GM10266 (cell line): ENCODE results near the gene TSPAN9.

Experiments
- DNase-seq: peaks from one replicate; pipeline ENCODE4 v3.0.0; 2012; ENCODE audit errors: extremely low spot score
- TF ChIP-seq, protein P1 (sequence below): IDR thresholded peaks from 2 replicates; pipeline ENCODE4 v1.5.1; 2012; ENCODE audit warnings: mild to moderate bottlenecking, low read depth; ENCODE audit not compliant: control insufficient read depth, insufficient read depth; ENCODE audit errors: missing control alignments

The TSPAN9 gene

DNA sequence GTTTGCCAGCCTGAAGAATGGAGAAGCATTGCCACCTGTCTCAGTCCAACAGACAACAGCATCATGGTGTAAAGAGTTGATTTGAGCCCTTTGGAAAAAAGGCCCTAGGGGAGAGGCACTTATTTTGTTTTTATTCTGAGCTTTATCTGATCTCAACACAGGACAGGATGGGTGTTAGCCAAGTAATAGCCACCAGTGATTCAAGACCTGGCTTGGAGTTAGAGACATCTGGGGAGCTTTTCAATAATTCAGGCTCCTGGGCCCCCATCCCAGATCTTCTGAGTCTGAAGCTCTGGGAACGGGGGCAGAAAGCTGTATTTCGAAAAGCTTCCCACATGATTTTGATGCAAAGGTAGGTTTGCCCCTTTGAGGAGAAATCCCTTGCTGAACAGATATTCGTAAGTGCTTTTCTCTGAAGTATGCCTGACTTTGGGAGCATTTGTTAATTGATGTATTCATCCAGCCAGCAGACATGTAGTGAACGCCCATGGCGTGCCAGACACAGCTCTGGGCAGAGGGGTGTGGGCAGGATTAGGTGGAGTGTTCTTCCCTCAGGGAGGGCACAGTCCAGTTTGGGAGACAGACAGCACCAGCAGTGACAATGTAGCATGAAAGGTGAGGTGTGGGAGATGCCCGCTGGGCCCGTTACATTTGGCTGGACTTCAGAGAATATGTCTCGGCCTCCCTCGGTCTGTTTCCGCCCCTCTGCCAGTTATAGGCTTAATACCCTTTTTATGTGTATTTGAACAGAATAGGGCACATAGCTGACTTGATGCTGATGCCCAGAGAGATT lies 72.5 kb downstream of the TSPAN9 start:
- no peak for DNase-seq
- TF ChIP-seq, protein P1, sequence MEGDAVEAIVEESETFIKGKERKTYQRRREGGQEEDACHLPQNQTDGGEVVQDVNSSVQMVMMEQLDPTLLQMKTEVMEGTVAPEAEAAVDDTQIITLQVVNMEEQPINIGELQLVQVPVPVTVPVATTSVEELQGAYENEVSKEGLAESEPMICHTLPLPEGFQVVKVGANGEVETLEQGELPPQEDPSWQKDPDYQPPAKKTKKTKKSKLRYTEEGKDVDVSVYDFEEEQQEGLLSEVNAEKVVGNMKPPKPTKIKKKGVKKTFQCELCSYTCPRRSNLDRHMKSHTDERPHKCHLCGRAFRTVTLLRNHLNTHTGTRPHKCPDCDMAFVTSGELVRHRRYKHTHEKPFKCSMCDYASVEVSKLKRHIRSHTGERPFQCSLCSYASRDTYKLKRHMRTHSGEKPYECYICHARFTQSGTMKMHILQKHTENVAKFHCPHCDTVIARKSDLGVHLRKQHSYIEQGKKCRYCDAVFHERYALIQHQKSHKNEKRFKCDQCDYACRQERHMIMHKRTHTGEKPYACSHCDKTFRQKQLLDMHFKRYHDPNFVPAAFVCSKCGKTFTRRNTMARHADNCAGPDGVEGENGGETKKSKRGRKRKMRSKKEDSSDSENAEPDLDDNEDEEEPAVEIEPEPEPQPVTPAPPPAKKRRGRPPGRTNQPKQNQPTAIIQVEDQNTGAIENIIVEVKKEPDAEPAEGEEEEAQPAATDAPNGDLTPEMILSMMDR, result no peak

DNA sequence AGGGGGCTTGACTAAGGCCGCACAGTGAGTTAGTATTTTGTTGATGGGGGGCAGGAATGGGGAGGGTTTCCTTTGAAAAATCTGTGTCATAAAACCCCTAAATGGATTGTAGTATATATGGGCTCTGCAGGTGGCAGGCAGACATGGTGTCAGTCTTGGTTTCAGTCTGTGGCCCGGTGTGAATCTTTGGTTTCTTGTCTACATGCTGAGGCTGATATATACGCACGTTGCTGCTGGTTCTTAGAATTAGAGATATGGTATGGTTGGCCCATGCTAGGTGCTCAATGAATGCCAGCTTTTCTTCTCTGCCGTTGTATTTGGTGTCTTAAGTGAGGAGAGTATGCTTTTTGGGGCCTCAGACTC lies 73.1 kb downstream of the TSPAN9 start:
- TF ChIP-seq, protein P1, result no peak
- no peak for DNase-seq

DNA sequence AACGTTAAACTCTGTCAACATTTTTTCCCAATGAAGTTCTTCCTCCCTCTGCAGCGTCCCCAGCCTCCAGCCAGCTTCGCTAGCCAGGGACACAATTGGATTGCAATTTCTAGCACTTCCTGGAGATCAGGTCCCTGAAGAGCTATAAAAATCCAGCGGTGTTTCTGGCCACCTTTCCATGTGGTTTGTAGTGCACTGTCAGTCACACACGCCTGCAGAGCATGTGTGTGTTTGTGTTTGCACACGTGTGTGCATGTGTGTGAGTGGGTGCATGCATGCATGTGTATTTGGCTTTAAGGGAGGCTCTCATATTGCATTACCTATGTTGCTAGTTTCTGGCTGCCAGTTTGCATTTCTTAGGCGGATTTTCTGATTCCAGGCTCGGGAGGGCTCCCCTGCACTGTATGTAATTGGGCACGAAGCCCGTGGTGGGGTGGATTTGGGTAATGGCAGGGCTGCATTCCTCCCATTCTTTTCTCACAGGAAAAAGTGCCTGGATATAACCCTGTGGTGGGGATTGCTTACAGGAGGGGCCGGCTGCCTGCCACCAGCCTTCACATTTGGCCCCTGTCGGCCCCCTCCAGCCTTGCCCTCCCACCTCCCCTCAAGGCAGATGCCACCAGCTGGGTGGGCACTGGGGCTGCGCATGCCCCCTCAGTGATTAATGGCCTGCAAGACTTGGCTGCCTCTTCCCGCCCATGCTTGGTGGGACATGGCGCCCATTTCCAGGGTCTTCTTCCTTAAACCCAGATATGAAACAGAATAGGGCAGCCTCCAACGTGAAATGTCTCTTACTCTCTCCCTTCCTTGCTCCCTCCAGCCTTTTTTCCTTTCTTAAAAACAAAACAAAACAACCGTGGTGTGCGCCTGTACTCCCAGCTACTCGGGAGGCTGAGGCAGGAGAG lies 74.0 kb downstream of the TSPAN9 start:
- no peak for DNase-seq
- TF ChIP-seq, protein P1, result no peak

GRCh38 chr12:3152011-3152511 lies 74.9 kb downstream of the TSPAN9 start:
- TF ChIP-seq, protein P1, result no peak

GRCh38 chr12:3152892-3153291 lies 75.7 kb downstream of the TSPAN9 start:
- no peak for DNase-seq
- TF ChIP-seq, protein P1, result no peak

More at GRCh38 chr12:3152011-3152511, 74.9 kb downstream of the TSPAN9 start:
- no peak for DNase-seq

GRCh38 chr12:3154006-3154405 lies 76.8 kb downstream of the TSPAN9 start:
- DNase-seq, result no peak
- TF ChIP-seq, protein P1, result no peak
